Large intestine (tissue), 3 donors: ENCODE data around the gene DAB1. TPM values are rescaled to one million over a fixed set of nuclear protein-coding genes. Genes with fewer than 3 reads are reported as not detected.

Experiments used
- DNase-seq, 2 donors: peaks; one replicate each; pipeline versions ENCODE4 v3.0.0 to v3.0.0-alpha.2; 2013
- H3K27ac ChIP-seq: one replicate; pipeline ENCODE4 v1.5.1; 2013; ENCODE audit warnings: low read length
- H3K27me3 ChIP-seq: 2 replicates; pipeline ENCODE4 v1.6.1; 2013; ENCODE audit warnings: low read length; ENCODE audit not compliant: control insufficient read depth, insufficient read depth
- H3K36me3 ChIP-seq: 2 replicates; pipeline ENCODE4 v1.6.1; 2013; ENCODE audit warnings: low read length; ENCODE audit not compliant: control insufficient read depth, insufficient read depth
- H3K4me1 ChIP-seq: one replicate; pipeline ENCODE4 v1.6.1; 2013; ENCODE audit warnings: low read length; ENCODE audit not compliant: control insufficient read depth, insufficient read depth
- H3K4me3 ChIP-seq: one replicate; pipeline ENCODE4 v1.5.1; 2013; ENCODE audit warnings: low read length
- H3K9me3 ChIP-seq: one replicate; pipeline ENCODE4 v1.6.1; 2013; ENCODE audit warnings: mild to moderate bottlenecking, low read depth, low read length, moderate library complexity; ENCODE audit not compliant: control insufficient read depth
- WGBS: methylation state at CpG from one replicate; pipeline ENCODE4 v1.1.5; 2013; ENCODE audit warnings: low lambda C conversion rate; ENCODE audit not compliant: insufficient coverage; 5-methylcytosine and 5-hydroxymethylcytosine counted together
- polyA plus RNA-seq: library from polyadenylated mRNA; unstranded; fragments of 120-200 nt; gene quantifications from one replicate; pipeline ENCODE4 v1.2.1, GENCODE V29; 2013

DAB1 gene
- polyA plus RNA-seq, 1 donor = 63.2 TPM

DNA sequence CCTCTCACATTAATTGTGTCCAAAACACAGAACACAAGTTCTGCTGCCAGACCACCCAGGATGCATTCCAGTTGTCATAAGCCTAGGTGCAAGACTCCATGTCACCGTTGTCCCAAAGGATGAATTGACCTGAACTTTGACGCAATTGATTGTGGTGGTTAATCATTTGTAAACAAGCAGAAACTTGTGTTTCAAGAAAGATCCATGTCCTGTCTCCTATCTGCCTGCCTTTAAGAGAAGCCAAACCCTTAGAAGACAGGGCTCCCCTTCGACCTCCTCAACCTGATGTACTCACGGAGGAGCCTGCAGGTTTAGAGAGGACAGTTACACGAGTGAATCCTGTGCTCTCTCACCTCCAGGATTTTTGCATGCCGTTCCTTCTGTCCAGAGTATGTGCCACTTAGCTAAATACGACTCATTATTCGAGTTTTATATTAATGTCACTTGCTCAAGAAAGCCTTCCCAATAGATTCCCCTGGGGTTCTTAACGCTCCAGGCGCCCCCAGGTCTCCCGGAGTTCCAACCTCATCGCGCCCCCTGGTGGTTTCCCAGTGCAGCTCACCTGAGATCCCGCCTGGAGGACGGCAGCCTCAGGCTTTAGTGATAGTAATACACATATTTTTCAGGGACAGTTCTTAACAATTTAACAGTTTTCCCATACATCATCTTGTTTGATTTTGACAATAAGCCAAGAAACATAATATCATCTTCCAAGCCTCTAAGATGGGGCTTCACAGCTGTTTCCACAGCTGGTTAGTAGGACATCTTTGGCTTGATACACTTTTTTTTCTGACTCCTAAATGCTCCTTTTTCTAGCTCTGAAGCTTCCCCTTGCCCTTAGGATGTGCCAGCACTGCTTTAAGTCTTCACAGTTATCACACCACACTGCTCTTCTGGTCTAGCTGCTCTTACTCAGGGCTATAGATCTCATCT lies 455.7 kb downstream of the DAB1 start:
- peak overlapping the region; percentile 4 for H3K27ac ChIP-seq
- H3K4me1 ChIP-seq = peaks cover 2% of the 10 kb centered on the region
- H3K27me3 ChIP-seq = no peaks in the 10 kb centered on the region
- DNase-seq = peak in 1 of 2 donors; percentile 73
- H3K4me3 ChIP-seq = no peak overlapping the region
- no CpG with 5 or more reads among the region's 15 CpGs for WGBS
- no peaks in the 10 kb centered on the region for H3K36me3 ChIP-seq
- H3K9me3 ChIP-seq = no peaks in the 10 kb centered on the region

DNA sequence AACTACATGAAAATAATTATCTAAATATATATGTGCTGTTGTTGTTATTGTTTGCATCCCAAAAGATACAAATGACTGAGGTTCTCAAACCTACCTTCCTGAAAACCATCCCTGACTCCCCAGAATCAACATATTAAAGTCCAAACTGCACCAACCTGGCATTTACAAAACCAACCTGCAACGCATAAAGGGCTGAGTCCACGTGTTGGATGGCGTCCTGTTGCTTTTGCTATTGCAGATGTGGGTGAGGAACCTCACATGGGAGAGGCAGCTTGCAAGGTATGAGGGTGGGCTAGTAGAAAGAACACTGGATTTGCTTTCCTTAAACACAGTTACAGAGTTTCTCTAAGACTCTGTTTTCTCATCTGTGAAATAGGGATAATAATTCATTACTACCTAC lies 456.5 kb downstream of the DAB1 start:
- peaks cover 2% of the 10 kb centered on the region for H3K4me1 ChIP-seq
- no peak for DNase-seq
- no peak overlapping the region for H3K4me3 ChIP-seq
- H3K27me3 ChIP-seq = no peaks in the 10 kb centered on the region
- H3K9me3 ChIP-seq = no peaks in the 10 kb centered on the region
- WGBS = no CpG with 5 or more reads among the region's 3 CpGs
- no peaks in the 10 kb centered on the region for H3K36me3 ChIP-seq
- H3K27ac ChIP-seq = no peak overlapping the region

DNA sequence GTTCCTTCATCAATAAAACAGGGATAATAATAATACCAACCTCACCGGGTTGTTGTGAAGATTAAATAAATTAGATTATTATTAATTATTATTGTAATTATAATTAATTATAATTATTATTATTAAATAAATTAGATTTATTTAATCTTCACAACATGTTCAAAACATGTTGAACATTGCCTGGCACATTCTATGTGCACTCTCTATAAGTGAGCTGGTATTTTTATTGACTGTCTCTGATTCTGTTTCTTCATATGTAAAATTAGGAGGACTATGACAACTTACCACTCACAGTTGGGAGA lies 457.2 kb downstream of the DAB1 start:
- DNase-seq = no peak
- Histone ChIP-seq H3K4me1 (peaks cover 2% of the 10 kb centered on the region), H3K36me3 (no peaks in the 10 kb centered on the region), H3K27ac (no peak overlapping the region), H3K27me3 (no peaks in the 10 kb centered on the region), H3K4me3 (no peak overlapping the region), H3K9me3 (no peaks in the 10 kb centered on the region)
- 100% methylated on average over 1 of the region's 1 CpG for WGBS

DNA sequence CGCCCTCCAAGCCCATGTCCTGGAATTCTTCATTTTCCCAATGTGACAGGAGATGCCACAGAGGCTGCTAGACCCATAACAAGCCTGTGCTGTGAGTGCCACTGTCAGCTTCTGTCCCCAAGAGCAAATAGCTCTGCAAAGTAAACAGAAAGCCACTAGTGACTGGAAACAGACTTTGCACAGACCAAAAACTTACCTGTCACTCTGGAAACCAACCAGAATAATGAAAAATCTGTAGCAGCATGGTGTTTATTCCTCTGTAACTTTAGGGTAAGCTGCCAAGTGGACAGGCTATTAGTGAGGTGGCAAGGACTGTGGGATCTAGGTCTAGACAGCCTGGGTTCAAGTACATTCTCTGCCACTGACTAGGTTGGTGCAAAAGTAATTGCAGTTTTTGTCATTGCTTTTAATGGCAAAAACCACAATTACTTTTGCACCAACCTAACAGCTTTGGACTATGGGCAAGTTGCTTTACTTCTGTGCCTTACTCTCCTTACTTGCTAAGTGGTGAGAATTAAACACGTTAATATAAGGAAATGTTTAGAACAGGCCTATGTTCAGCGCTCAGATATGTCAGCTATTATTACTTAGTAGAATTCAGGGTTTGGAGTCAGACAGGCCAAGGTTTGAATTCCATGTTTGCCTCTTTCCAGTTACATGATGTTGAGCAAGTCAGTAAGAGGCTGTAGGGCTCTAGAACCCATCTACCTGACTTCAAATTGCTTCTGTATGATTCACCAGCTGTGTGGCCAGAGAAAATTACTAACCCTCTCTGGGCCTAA lies 457.8 kb downstream of the DAB1 start, which contains the start of gene C8B:
Gene C8B, minus strand, starts transcription at position 100 of the 782 bp plus-strand sequence. Its CDS starts 67 bp downstream, at position 33.
- Histone ChIP-seq H3K4me3 (no peak within 1 kb of the TSS), H3K36me3 (no peaks in the 10 kb centered on the region), H3K27ac (no peak within 1 kb of the TSS), H3K9me3 (no peaks in the 10 kb centered on the region), H3K4me1 (peaks cover 2% of the 10 kb centered on the region), H3K27me3 (no peaks in the 10 kb centered on the region)
- no CpG with 5 or more reads among the region's 3 CpGs for WGBS
- peak in 1 of 2 donors; percentile 50 for DNase-seq

DNA sequence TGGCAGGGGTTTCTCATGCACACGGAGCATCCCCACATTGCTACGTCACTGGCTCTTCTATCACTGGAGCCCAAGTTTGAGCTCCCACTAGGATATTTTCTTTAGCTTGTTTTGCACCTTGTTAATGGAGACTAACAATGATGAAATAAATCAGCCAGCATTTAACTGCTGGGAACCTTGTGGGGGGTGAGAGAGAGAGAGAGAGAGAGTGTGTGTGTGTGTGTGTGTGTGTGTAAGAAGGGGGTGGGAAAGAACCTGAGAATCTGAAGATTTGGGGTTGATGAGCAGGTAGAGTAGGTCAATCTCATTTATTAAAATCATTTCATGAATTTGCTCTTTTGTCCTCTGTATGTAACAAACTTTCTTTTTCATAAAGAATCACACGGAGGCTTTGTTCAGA lies 458.7 kb downstream of the DAB1 start:
- no peak for DNase-seq
- no peak overlapping the region for H3K4me3 ChIP-seq
- H3K36me3 ChIP-seq = no peaks in the 10 kb centered on the region
- H3K27me3 ChIP-seq = no peaks in the 10 kb centered on the region
- H3K27ac ChIP-seq = no peak overlapping the region
- no peaks in the 10 kb centered on the region for H3K9me3 ChIP-seq
- peaks cover 2% of the 10 kb centered on the region for H3K4me1 ChIP-seq
- WGBS = 78% methylated on average over 1 of the region's 3 CpGs

DNA sequence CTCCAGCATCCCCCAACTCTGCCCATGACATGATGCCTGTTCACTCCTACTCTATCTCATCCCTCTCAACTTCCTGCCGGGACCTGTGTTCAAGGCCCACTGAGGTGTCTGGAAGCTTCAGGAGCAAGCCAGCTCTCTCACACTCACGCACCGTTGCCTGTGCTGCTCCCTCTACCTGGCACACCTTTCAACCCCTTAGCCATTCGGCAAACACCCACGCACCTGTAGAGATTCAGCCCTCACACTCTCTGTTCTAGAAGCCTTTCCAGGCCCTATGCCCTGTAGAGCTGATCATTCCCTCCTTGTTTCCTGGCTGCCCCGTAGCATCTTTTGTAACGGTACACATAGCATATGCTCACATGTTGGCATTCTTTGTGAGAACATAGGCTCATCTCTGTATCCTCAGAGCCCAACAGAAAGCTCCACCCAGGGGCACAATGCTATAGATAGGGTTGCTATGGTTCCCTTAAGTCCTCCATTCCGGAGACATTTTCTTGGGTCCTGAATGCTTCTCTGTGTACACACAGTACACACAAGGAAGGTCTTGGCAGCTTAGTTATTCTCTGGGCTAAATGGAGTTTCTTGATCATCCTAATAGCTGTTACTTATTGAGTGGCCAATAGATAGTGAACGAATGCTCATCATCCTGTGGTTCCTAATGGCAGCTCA lies 459.4 kb downstream of the DAB1 start:
- no CpG with 5 or more reads among the region's 9 CpGs for WGBS
- DNase-seq = no peak

DNA sequence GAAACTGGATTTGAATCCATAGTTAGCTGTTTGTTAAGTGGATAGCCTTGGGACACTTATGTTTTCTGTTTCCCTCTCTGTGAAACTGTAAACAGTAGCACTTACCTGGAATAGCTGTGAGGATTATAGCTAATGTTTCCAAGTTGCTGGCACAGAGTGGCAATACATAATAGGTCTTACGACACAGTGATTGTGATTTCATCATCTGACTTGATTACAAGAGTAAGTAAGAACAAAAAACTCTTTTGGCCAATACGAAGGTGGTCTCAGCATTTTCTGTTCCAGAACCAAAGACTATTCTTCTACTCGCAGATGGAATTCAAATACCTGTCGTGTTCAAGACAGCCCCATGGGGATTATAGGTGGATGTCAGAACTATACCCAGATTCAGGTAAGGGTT lies 460.2 kb downstream of the DAB1 start:
- Histone ChIP-seq H3K4me1 (peaks cover 2% of the 10 kb centered on the region), H3K36me3 (no peaks in the 10 kb centered on the region), H3K27ac (no peak overlapping the region), H3K4me3 (no peak overlapping the region), H3K9me3 (no peaks in the 10 kb centered on the region), H3K27me3 (no peaks in the 10 kb centered on the region)
- DNase-seq = no peak
- WGBS = 100% methylated on average over 2 of the region's 4 CpGs

More for the DNA sequence above, 459.4 kb downstream of the DAB1 start:
- Histone ChIP-seq H3K27ac (no peak overlapping the region), H3K36me3 (no peaks in the 10 kb centered on the region), H3K4me1 (peaks cover 2% of the 10 kb centered on the region), H3K27me3 (no peaks in the 10 kb centered on the region), H3K9me3 (no peaks in the 10 kb centered on the region), H3K4me3 (no peak overlapping the region)

DNA sequence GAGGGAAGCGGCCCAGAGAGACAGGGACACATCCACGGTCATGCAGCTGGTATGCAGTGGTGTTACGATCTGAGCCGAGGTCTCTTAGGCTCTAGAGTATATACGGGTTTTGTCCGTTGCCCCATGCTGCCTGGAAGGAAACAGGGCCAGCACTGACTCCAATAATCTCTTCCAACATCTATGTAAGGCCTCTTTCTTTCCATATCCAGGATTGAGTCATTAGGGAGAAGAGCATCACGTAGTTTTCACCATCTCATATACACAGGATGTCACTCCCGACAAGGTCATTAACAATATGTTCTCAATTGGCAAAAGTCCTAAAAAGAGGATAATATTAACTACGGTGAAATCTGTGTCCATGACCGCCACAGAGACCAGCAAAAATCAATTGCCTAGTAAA lies 462.4 kb downstream of the DAB1 start:
- Histone ChIP-seq H3K36me3 (no peaks in the 10 kb centered on the region), H3K9me3 (no peaks in the 10 kb centered on the region), H3K4me3 (no peak overlapping the region), H3K27me3 (no peaks in the 10 kb centered on the region), H3K4me1 (peaks cover 11% of the 10 kb centered on the region), H3K27ac (no peak overlapping the region)
- 100% methylated on average over 2 of the region's 10 CpGs for WGBS
- no peak for DNase-seq

DNA sequence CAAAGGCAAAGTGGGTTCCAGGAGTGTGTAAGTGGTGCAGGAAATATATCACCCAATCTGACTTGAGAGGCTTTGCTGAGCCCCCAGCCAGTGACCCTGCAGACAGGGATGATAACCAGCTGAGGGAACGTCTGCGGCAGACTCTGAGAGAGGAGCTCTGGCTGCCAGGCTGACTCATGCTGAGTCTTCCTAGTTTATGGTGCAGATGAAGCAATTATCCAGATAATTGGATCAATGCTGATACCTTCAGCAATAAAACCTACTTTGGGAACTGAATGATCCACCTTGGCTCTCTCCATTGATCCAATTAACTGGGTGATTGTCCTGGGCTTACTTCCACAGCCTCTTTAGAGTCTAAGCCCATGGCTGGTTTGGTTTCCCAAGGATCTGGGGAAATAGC lies 465.3 kb downstream of the DAB1 start:
- WGBS = no CpG with 5 or more reads among the region's 2 CpGs
- H3K27me3 ChIP-seq = no peaks in the 10 kb centered on the region
- H3K4me3 ChIP-seq = no peak overlapping the region
- peak; percentile 53 to 78 for DNase-seq
- peak overlapping the region; percentile 42 for H3K27ac ChIP-seq
- peaks cover 9% of the 10 kb centered on the region for H3K4me1 ChIP-seq
- no peaks in the 10 kb centered on the region for H3K36me3 ChIP-seq
- H3K9me3 ChIP-seq = no peaks in the 10 kb centered on the region

DNA sequence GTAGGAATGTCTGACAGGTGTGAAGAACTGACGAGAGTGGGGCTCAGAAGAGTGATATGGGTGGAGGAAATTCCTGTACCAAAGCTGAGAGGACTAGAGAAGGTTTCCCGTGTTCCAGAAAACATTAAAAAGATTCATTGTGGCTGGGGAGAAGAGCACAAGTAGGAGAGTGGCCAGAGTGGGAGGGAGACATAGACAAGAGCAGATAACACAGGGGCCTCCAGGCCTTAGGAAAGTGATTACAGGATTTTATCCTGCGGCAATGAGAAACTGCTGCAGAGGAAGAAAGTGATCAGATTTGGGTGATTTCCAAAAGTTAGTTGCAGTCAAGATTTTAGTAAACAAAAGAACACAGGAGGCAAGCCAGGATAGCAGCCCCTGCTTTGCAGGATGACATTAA lies 465.9 kb downstream of the DAB1 start:
- Histone ChIP-seq H3K4me3 (no peak overlapping the region), H3K36me3 (no peaks in the 10 kb centered on the region), H3K4me1 (peaks cover 9% of the 10 kb centered on the region), H3K9me3 (no peaks in the 10 kb centered on the region), H3K27ac (peak overlapping the region; percentile 5), H3K27me3 (no peaks in the 10 kb centered on the region)
- 33% methylated on average over 1 of the region's 3 CpGs for WGBS
- DNase-seq = no peak
